Neural crest cell (in vitro differentiated cells): ENCODE results near the gene ARG2. TPM values are rescaled to one million over a fixed set of nuclear protein-coding genes. Genes with fewer than 3 reads are reported as not detected.

Source experiments
- DNase-seq: peaks from one replicate; pipeline ENCODE4 v3.0.0; 2021; ENCODE audit warnings: low read depth, mixed read lengths, low spot score
- H3K27ac Mint-ChIP-seq: one replicate; pipeline ENCODE4 v1.8.0; 2021; ENCODE audit warnings: mild to moderate bottlenecking, mixed read lengths; ENCODE audit not compliant: unreplicated experiment
- H3K27me3 Mint-ChIP-seq: 2 replicates; pipeline ENCODE4 v1.8.0; 2021; ENCODE audit warnings: low read depth, mild to moderate bottlenecking, mixed read lengths
- H3K36me3 Mint-ChIP-seq: 2 replicates; pipeline ENCODE4 v1.8.0; 2021; ENCODE audit warnings: low read depth, mild to moderate bottlenecking, mixed read lengths
- H3K4me1 Mint-ChIP-seq: 2 replicates; pipeline ENCODE4 v1.8.0; 2021; ENCODE audit warnings: mixed read lengths
- H3K4me3 Mint-ChIP-seq: one replicate; pipeline ENCODE4 v1.8.0; 2021; ENCODE audit warnings: mild to moderate bottlenecking, mixed read lengths
- H3K9me3 Mint-ChIP-seq: 2 replicates; pipeline ENCODE4 v1.8.0; 2021; ENCODE audit warnings: mixed read lengths
- long read RNA-seq: library from polyadenylated mRNA; unstranded; transcript quantifications from one replicate; pipeline ENCODE4 v2.0.0, GENCODE V29; 2020
- total RNA-seq: library from RNA; stranded (reverse); gene quantifications from 2 replicates; pipeline ENCODE4 v1.2.1, GENCODE V29; 2021
- TF ChIP-seq, protein P1 (sequence below): fragments of 200-600 bp; sonication (generic); conservative IDR thresholded peaks from 2 replicates; pipeline ENCODE4 v1.5.0; 2021; ENCODE audit warnings: antibody characterized with exemption, mild to moderate bottlenecking

The ARG2 gene
- total RNA-seq = 19.1 and 22.2 TPM in 2 replicates
- long read RNA-seq, transcript ARG2-201 (8 exons, 2,045 nt) = major isoform, 98 of 106 reads
- long read RNA-seq, partial matches to known transcripts = 3 of 106 reads
- long read RNA-seq, other reads (novel, unspliced or antisense) = 5 of 106 reads

DNA sequence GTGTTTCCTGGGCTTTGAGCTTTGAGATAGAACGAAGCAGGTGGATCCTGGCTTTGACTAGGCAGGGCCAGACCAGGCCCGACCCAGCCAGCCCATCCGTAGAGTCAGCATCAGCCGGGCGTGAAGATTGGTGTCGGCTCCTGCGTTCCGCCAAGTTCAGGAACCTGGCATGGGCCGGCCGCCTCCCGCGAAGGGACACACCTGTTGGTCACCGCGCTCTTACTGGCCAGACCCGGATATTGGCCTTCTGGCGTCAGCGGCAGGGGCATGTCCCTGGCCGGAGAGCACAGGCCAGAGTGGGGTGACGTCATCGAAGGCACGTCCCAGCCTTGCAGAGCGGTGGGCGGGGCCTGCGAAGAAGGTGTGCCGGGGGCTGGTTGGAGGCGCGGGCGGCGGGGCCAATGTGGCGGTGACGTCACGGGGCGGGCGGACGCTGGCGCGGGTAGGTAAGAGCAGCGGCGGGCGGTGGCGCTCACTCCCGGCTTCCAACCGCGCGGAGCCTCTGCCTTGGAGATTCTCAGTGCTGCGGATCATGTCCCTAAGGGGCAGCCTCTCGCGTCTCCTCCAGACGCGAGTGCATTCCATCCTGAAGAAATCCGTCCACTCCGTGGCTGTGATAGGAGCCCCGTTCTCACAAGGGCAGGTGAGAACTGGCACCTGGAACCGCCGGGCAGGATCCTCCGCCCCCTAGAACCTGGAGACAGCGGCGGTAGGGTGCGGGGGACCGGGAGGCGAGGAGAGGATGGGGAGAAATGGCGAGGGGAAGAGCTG lies at the start of gene ARG2:
Gene ARG2, plus strand, starts transcription at position 475 of the 771 bp plus-strand sequence. Its CDS starts 58 bp downstream, at position 533.
- Mint-ChIP-seq H3K9me3 (peaks cover 2% of the 10 kb centered on the region), H3K4me1 (peaks cover 39% of the 10 kb centered on the region), H3K27ac (peak within 1 kb of the TSS; percentile 86), H3K36me3 (peaks cover 5% of the 10 kb centered on the region), H3K27me3 (peaks cover 9% of the 10 kb centered on the region), H3K4me3 (peak within 1 kb of the TSS; percentile 94)
- peak; percentile 93 for DNase-seq
- TF ChIP-seq, protein P1, sequence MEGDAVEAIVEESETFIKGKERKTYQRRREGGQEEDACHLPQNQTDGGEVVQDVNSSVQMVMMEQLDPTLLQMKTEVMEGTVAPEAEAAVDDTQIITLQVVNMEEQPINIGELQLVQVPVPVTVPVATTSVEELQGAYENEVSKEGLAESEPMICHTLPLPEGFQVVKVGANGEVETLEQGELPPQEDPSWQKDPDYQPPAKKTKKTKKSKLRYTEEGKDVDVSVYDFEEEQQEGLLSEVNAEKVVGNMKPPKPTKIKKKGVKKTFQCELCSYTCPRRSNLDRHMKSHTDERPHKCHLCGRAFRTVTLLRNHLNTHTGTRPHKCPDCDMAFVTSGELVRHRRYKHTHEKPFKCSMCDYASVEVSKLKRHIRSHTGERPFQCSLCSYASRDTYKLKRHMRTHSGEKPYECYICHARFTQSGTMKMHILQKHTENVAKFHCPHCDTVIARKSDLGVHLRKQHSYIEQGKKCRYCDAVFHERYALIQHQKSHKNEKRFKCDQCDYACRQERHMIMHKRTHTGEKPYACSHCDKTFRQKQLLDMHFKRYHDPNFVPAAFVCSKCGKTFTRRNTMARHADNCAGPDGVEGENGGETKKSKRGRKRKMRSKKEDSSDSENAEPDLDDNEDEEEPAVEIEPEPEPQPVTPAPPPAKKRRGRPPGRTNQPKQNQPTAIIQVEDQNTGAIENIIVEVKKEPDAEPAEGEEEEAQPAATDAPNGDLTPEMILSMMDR = peak; percentile 27

- H3K9me3 Mint-ChIP-seq = no peaks in the 10 kb centered on the region
Measured at GRCh38 chr14:67570453-67570852, 49.3 kb upstream of the ARG2 start.

GRCh38 chr14:67571275-67571990 lies 48.3 kb upstream of the ARG2 start:
- H3K27ac Mint-ChIP-seq = peak overlapping the region; percentile 54
- peaks cover 3% of the 10 kb centered on the region for H3K36me3 Mint-ChIP-seq

More at GRCh38 chr14:67570453-67570852, 49.3 kb upstream of the ARG2 start:
- no peak for DNase-seq
- Mint-ChIP-seq H3K4me1 (peaks cover 6% of the 10 kb centered on the region), H3K36me3 (peaks cover 3% of the 10 kb centered on the region), H3K27ac (no peak overlapping the region), H3K4me3 (no peak overlapping the region), H3K27me3 (no peaks in the 10 kb centered on the region)
- TF ChIP-seq, protein P1 = no peak

GRCh38 chr14:67571991-67572323 lies 47.8 kb upstream of the ARG2 start:
- no peaks in the 10 kb centered on the region for H3K27me3 Mint-ChIP-seq
- peaks cover 3% of the 10 kb centered on the region for H3K36me3 Mint-ChIP-seq
- no peak overlapping the region for H3K4me3 Mint-ChIP-seq

More at GRCh38 chr14:67571275-67571990, 48.3 kb upstream of the ARG2 start:
- peak; percentile 72 for DNase-seq
- TF ChIP-seq, protein P1 = peak; percentile 83
- no peaks in the 10 kb centered on the region for H3K9me3 Mint-ChIP-seq
- H3K4me1 Mint-ChIP-seq = peaks cover 6% of the 10 kb centered on the region
- no peaks in the 10 kb centered on the region for H3K27me3 Mint-ChIP-seq
- H3K4me3 Mint-ChIP-seq = no peak overlapping the region

GRCh38 chr14:67572608-67573007 lies 47.1 kb upstream of the ARG2 start:
- Mint-ChIP-seq H3K36me3 (peaks cover 3% of the 10 kb centered on the region), H3K4me3 (no peak overlapping the region), H3K4me1 (peaks cover 6% of the 10 kb centered on the region), H3K27me3 (no peaks in the 10 kb centered on the region), H3K27ac (peak overlapping the region; percentile 52), H3K9me3 (no peaks in the 10 kb centered on the region)
- no peak for DNase-seq
- TF ChIP-seq, protein P1 = no peak

More at GRCh38 chr14:67571991-67572323, 47.8 kb upstream of the ARG2 start:
- TF ChIP-seq, protein P1 = no peak
- Mint-ChIP-seq H3K4me1 (peaks cover 6% of the 10 kb centered on the region), H3K9me3 (no peaks in the 10 kb centered on the region), H3K27ac (no peak overlapping the region)
- DNase-seq = no peak
